ENCODE data around the gene CRY2.

CRY2 gene

GRCh38 chr11:45926001-45926401, 78.7 kb downstream of the CRY2 start:
- no peaks in the 10 kb centered on the region for H3K9me3 ChIP-seq (ENCODE audit: control extremely low read depth in 1 of 5, control insufficient read depth in 4 of 5, insufficient read depth in 2 of 5, low read depth in 1 of 5, low read length in 4 of 5)
- H3K36me3 ChIP-seq (ENCODE audit: control insufficient read depth in 4 of 4, insufficient read depth in 4 of 4, low read length in 3 of 4), result peaks cover 0 to 2% (median 0%) of the 10 kb centered on the region in 4 experiments
- H3K4me1 ChIP-seq (ENCODE audit: control extremely low read depth in 1 of 4, control insufficient read depth in 4 of 4, insufficient read depth in 4 of 4, low read length in 3 of 4), result peaks cover 0 to 31% (median 25%) of the 10 kb centered on the region in 4 experiments
- CTCF ChIA-PET, result interaction anchor here (0.9 to 1.2 kb wide), 3 partner anchors 8 to 33 kb away, joined by 3 to 4 read pairs (median 3); partner anchors contain the start of gene PEX16
- H3K27me3 ChIP-seq (replicated peaks in 2 of 5; ENCODE audit: control insufficient read depth in 4 of 5, insufficient read depth in 5 of 5, low read length in 4 of 5), result peaks cover 0 to 37% (median 9%) of the 10 kb centered on the region in 5 experiments
- POLR2A ChIA-PET, result no interaction called here
- no peak overlapping the region for H3K4me3 ChIP-seq (ENCODE audit: control insufficient read depth in 1 of 7, extremely low read depth in 1 of 7, insufficient read depth in 4 of 7, low read depth in 2 of 7, low read length in 6 of 7)
- no peak for DNase-seq
- WGBS (ENCODE audit: insufficient coverage), result 100% methylated on average over 4 of the region's 12 CpGs
- H3K27ac ChIP-seq (ENCODE audit: insufficient read depth in 1 of 2, low read depth in 1 of 2, low read length in 2 of 2, poor library complexity in 1 of 2, severe bottlenecking in 2 of 2), result no peak overlapping the region

GRCh38 chr11:45926536-45927331, 79.5 kb downstream of the CRY2 start:
- ChIA-PET POLR2A (no interaction called here), CTCF (interaction anchor here (0.9 to 1.4 kb wide), 5 partner anchors 9 to 69 kb away, joined by 3 to 4 read pairs (median 3); partner anchors contain the start of gene PEX16)
- no peak overlapping the region for H3K27ac ChIP-seq (ENCODE audit: insufficient read depth in 1 of 2, low read depth in 1 of 2, low read length in 2 of 2, poor library complexity in 1 of 2, severe bottlenecking in 2 of 2)
- H3K27me3 ChIP-seq (replicated peaks in 2 of 5; ENCODE audit: control insufficient read depth in 4 of 5, insufficient read depth in 5 of 5, low read length in 4 of 5), result peaks cover 0 to 29% (median 9%) of the 10 kb centered on the region in 5 experiments
- peaks cover 0 to 31% (median 25%) of the 10 kb centered on the region in 4 experiments for H3K4me1 ChIP-seq (ENCODE audit: control extremely low read depth in 1 of 4, control insufficient read depth in 4 of 4, insufficient read depth in 4 of 4, low read length in 3 of 4)
- H3K36me3 ChIP-seq (ENCODE audit: control insufficient read depth in 4 of 4, insufficient read depth in 4 of 4, low read length in 3 of 4), result peaks cover 0 to 8% (median under 1%) of the 10 kb centered on the region in 4 experiments
- DNase-seq, result no peak
- no peak overlapping the region for H3K4me3 ChIP-seq (ENCODE audit: control insufficient read depth in 1 of 7, extremely low read depth in 1 of 7, insufficient read depth in 4 of 7, low read depth in 2 of 7, low read length in 6 of 7)
- no peaks in the 10 kb centered on the region for H3K9me3 ChIP-seq (ENCODE audit: control extremely low read depth in 1 of 5, control insufficient read depth in 4 of 5, insufficient read depth in 2 of 5, low read depth in 1 of 5, low read length in 4 of 5)
- 98% methylated on average over 9 of the region's 12 CpGs for WGBS (ENCODE audit: insufficient coverage)

- peak in 1 of 3 donors; percentile 43 for DNase-seq
- no peak overlapping the region for H3K4me3 ChIP-seq (ENCODE audit: control insufficient read depth in 1 of 7, extremely low read depth in 1 of 7, insufficient read depth in 4 of 7, low read depth in 2 of 7, low read length in 6 of 7)
- H3K4me1 ChIP-seq (ENCODE audit: control extremely low read depth in 1 of 4, control insufficient read depth in 4 of 4, insufficient read depth in 4 of 4, low read length in 3 of 4), result peaks cover 0 to 26% (median 22%) of the 10 kb centered on the region in 4 experiments
- H3K27me3 ChIP-seq (replicated peaks in 2 of 5; ENCODE audit: control insufficient read depth in 4 of 5, insufficient read depth in 5 of 5, low read length in 4 of 5), result peaks cover 0 to 24% (median 6%) of the 10 kb centered on the region in 5 experiments
- CTCF ChIA-PET, result interaction anchor here (0.9 to 1.4 kb wide), 4 partner anchors 9 to 69 kb away, joined by 3 to 4 read pairs (median 4); partner anchors contain the start of gene PEX16
- peaks cover 0 to 14% (median 4%) of the 10 kb centered on the region in 4 experiments for H3K36me3 ChIP-seq (ENCODE audit: control insufficient read depth in 4 of 4, insufficient read depth in 4 of 4, low read length in 3 of 4)
- POLR2A ChIA-PET, result no interaction called here
- no peak overlapping the region for H3K27ac ChIP-seq (ENCODE audit: insufficient read depth in 1 of 2, low read depth in 1 of 2, low read length in 2 of 2, poor library complexity in 1 of 2, severe bottlenecking in 2 of 2)
- WGBS (ENCODE audit: insufficient coverage), result 37% methylated on average over 15 of the region's 15 CpGs
- no peaks in the 10 kb centered on the region for H3K9me3 ChIP-seq (ENCODE audit: control extremely low read depth in 1 of 5, control insufficient read depth in 4 of 5, insufficient read depth in 2 of 5, low read depth in 1 of 5, low read length in 4 of 5)
Observed at GRCh38 chr11:45927332-45927683, 80.0 kb downstream of the CRY2 start.

- H3K36me3 ChIP-seq (ENCODE audit: control insufficient read depth in 4 of 4, insufficient read depth in 4 of 4, low read length in 3 of 4), result peaks cover 2 to 20% (median 4%) of the 10 kb centered on the region in 4 experiments
- DNase-seq, result no peak
- 99% methylated on average over 21 of the region's 27 CpGs for WGBS (ENCODE audit: insufficient coverage)
- H3K9me3 ChIP-seq (ENCODE audit: control extremely low read depth in 1 of 5, control insufficient read depth in 4 of 5, insufficient read depth in 2 of 5, low read depth in 1 of 5, low read length in 4 of 5), result no peaks in the 10 kb centered on the region
- no peak overlapping the region for H3K4me3 ChIP-seq (ENCODE audit: control insufficient read depth in 1 of 7, extremely low read depth in 1 of 7, insufficient read depth in 4 of 7, low read depth in 2 of 7, low read length in 6 of 7)
- CTCF ChIA-PET, result interaction anchor here (0.6 to 1.4 kb wide), 2 partner anchors 68 to 608 kb away, joined by 3 to 4 read pairs; no protein-coding TSS in a partner anchor
- no peak overlapping the region for H3K27ac ChIP-seq (ENCODE audit: insufficient read depth in 1 of 2, low read depth in 1 of 2, low read length in 2 of 2, poor library complexity in 1 of 2, severe bottlenecking in 2 of 2)
- peaks cover 0 to 21% (median 17%) of the 10 kb centered on the region in 4 experiments for H3K4me1 ChIP-seq (ENCODE audit: control extremely low read depth in 1 of 4, control insufficient read depth in 4 of 4, insufficient read depth in 4 of 4, low read length in 3 of 4)
- POLR2A ChIA-PET, result no interaction called here
- peaks cover 0 to 18% (median 6%) of the 10 kb centered on the region in 5 experiments for H3K27me3 ChIP-seq (replicated peaks in 2 of 5; ENCODE audit: control insufficient read depth in 4 of 5, insufficient read depth in 5 of 5, low read length in 4 of 5)
Observed at GRCh38 chr11:45927684-45928413, 80.6 kb downstream of the CRY2 start.

GRCh38 chr11:45928535-45929215, 81.4 kb downstream of the CRY2 start:
- DNase-seq, result no peak
- ChIA-PET CTCF (interaction anchor here (0.6 to 1.4 kb wide), 2 partner anchors 67 to 607 kb away, joined by 3 to 4 read pairs; no protein-coding TSS in a partner anchor), POLR2A (no interaction called here)
- H3K9me3 ChIP-seq (ENCODE audit: control extremely low read depth in 1 of 5, control insufficient read depth in 4 of 5, insufficient read depth in 2 of 5, low read depth in 1 of 5, low read length in 4 of 5), result no peaks in the 10 kb centered on the region
- H3K27ac ChIP-seq (ENCODE audit: insufficient read depth in 1 of 2, low read depth in 1 of 2, low read length in 2 of 2, poor library complexity in 1 of 2, severe bottlenecking in 2 of 2), result no peak overlapping the region
- peaks cover 0 to 14% (median 10%) of the 10 kb centered on the region in 4 experiments for H3K4me1 ChIP-seq (ENCODE audit: control extremely low read depth in 1 of 4, control insufficient read depth in 4 of 4, insufficient read depth in 4 of 4, low read length in 3 of 4)
- no peak overlapping the region for H3K4me3 ChIP-seq (ENCODE audit: control insufficient read depth in 1 of 7, extremely low read depth in 1 of 7, insufficient read depth in 4 of 7, low read depth in 2 of 7, low read length in 6 of 7)
- 92% methylated on average over 12 of the region's 13 CpGs for WGBS (ENCODE audit: insufficient coverage)
- H3K36me3 ChIP-seq (ENCODE audit: control insufficient read depth in 4 of 4, insufficient read depth in 4 of 4, low read length in 3 of 4), result peaks cover 3 to 28% (median 8%) of the 10 kb centered on the region in 4 experiments
- H3K27me3 ChIP-seq (replicated peaks in 2 of 5; ENCODE audit: control insufficient read depth in 4 of 5, insufficient read depth in 5 of 5, low read length in 4 of 5), result peaks cover 0 to 10% (median 3%) of the 10 kb centered on the region in 5 experiments

- DNase-seq, result no peak
- H3K36me3 ChIP-seq (ENCODE audit: control insufficient read depth in 4 of 4, insufficient read depth in 4 of 4, low read length in 3 of 4), result peaks cover 3 to 37% (median 16%) of the 10 kb centered on the region in 4 experiments
- POLR2A ChIA-PET, result interaction anchor here (0.8 kb wide), 1 partner anchor 28 kb away, joined by 3 read pairs; no protein-coding TSS in a partner anchor
- no peaks in the 10 kb centered on the region for H3K9me3 ChIP-seq (ENCODE audit: control extremely low read depth in 1 of 5, control insufficient read depth in 4 of 5, insufficient read depth in 2 of 5, low read depth in 1 of 5, low read length in 4 of 5)
- H3K4me3 ChIP-seq (ENCODE audit: control insufficient read depth in 1 of 7, extremely low read depth in 1 of 7, insufficient read depth in 4 of 7, low read depth in 2 of 7, low read length in 6 of 7), result no peak overlapping the region
- 73% methylated on average over 5 of the region's 10 CpGs for WGBS (ENCODE audit: insufficient coverage)
- no peak overlapping the region for H3K27ac ChIP-seq (ENCODE audit: insufficient read depth in 1 of 2, low read depth in 1 of 2, low read length in 2 of 2, poor library complexity in 1 of 2, severe bottlenecking in 2 of 2)
- peaks cover 0 to 14% (median 10%) of the 10 kb centered on the region in 4 experiments for H3K4me1 ChIP-seq (ENCODE audit: control extremely low read depth in 1 of 4, control insufficient read depth in 4 of 4, insufficient read depth in 4 of 4, low read length in 3 of 4)
- H3K27me3 ChIP-seq (replicated peaks in 2 of 5; ENCODE audit: control insufficient read depth in 4 of 5, insufficient read depth in 5 of 5, low read length in 4 of 5), result peaks cover 0 to 4% (median 0%) of the 10 kb centered on the region in 5 experiments
- CTCF ChIA-PET, result interaction anchor here (1.0 kb wide), 1 partner anchor 54 kb away, joined by 3 read pairs; no protein-coding TSS in a partner anchor
Observed at GRCh38 chr11:45929486-45930030, 82.3 kb downstream of the CRY2 start.

Measured in common myeloid progenitor, CD34-positive (primary cell).